DOHH2 (cell line): Measurements from ENCODE around the gene TRMT13.

Source experiments
- H3F3A ChIP-seq: fragments of 200-600 bp; sonication (generic), shearing (Covaris generic); 2 replicates; pipeline ENCODE4 v1.6.0; 2016; ENCODE audit warnings: antibody characterized with exemption, mild to moderate bottlenecking; ENCODE audit not compliant: control insufficient read depth, insufficient read depth
- H3K27ac ChIP-seq: fragments of 200-600 bp; sonication (generic); 2 replicates; pipeline ENCODE4 v1.5.1; 2014; ENCODE audit warnings: low read depth, mild to moderate bottlenecking, low read length, moderate library complexity
- H3K27me3 ChIP-seq: fragments of 200-600 bp; sonication (generic); 2 replicates; pipeline ENCODE4 v1.6.1; 2014; ENCODE audit warnings: mild to moderate bottlenecking, low read length, mixed read lengths; ENCODE audit not compliant: control insufficient read depth
- H3K36me3 ChIP-seq: fragments of 200-600 bp; sonication (generic); 2 replicates; pipeline ENCODE4 v1.6.1; 2014; ENCODE audit warnings: mild to moderate bottlenecking, low read length, moderate library complexity, mixed read lengths; ENCODE audit not compliant: control insufficient read depth
- H3K4me1 ChIP-seq: fragments of 200-600 bp; sonication (generic); 2 replicates; pipeline ENCODE4 v1.6.1; 2014; ENCODE audit warnings: mild to moderate bottlenecking, low read length, mixed read lengths; ENCODE audit not compliant: control insufficient read depth
- H3K4me2 ChIP-seq: fragments of 200-600 bp; sonication (generic); 2 replicates; pipeline ENCODE4 v1.6.0; 2014; ENCODE audit warnings: mild to moderate bottlenecking, low read length, moderate library complexity
- H3K4me3 ChIP-seq: fragments of 200-600 bp; sonication (generic); 2 replicates; pipeline ENCODE4 v1.5.1; 2014; ENCODE audit warnings: mild to moderate bottlenecking, low read length, mixed read lengths
- H3K79me2 ChIP-seq: fragments of 200-600 bp; sonication (generic); 2 replicates; pipeline ENCODE4 v1.6.1; 2014; ENCODE audit warnings: mild to moderate bottlenecking, low read length, mixed read lengths; ENCODE audit not compliant: control insufficient read depth
- H3K9me2 ChIP-seq: fragments of 200-600 bp; sonication (generic); replicated peaks from 2 replicates; pipeline ENCODE4 v1.6.1; 2014; ENCODE audit warnings: mild to moderate bottlenecking, low read length, mixed read lengths; ENCODE audit not compliant: control insufficient read depth
- H3K9me3 ChIP-seq: fragments of 200-600 bp; sonication (generic); 2 replicates; pipeline ENCODE4 v1.6.1; 2014; ENCODE audit warnings: antibody characterized with exemption, low read length, mixed read lengths; ENCODE audit not compliant: control insufficient read depth, insufficient read depth
- H4K20me1 ChIP-seq: fragments of 200-600 bp; sonication (generic); 2 replicates; pipeline ENCODE4 v1.6.0; 2014; ENCODE audit warnings: low read depth, mild to moderate bottlenecking, antibody characterized with exemption, low read length, moderate library complexity; ENCODE audit not compliant: control insufficient read depth, insufficient read depth
- EZH2phosphoT487 ChIP-seq: fragments of 200-600 bp; sonication (generic); IDR thresholded peaks from 2 replicates; pipeline ENCODE4 v1.6.1; 2017; ENCODE audit warnings: borderline replicate concordance, mild to moderate bottlenecking, antibody characterized with exemption, low read length, moderate library complexity, mixed read lengths
- TF ChIP-seq, protein P1 (sequence below): fragments of 200-600 bp; sonication (generic); IDR thresholded peaks from one replicate; pipeline ENCODE4 v1.5.1; 2014; ENCODE audit warnings: antibody characterized with exemption, mild to moderate bottlenecking, low read depth, low read length; ENCODE audit not compliant: poor library complexity, severe bottlenecking

TRMT13 gene

DNA sequence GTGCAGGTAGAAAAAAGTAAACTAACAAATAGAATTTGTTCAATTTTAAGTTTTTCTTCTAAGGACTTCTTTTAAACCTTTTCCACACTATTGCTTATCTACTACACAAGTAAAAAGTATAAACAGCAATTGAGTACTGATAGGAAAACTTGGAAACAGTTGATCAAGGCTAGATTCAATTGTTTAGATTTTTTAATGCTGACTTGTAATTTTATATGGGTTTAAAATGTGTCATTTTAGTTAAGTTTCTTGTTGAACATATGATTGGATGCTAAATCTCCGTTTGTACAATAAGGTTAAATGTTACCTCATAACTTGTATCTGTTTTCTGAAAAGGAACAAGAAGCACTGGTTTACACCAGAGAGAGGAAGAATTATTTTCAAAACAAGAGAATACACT is 5.7 kb upstream of the TRMT13 start:
- Histone ChIP-seq H3K4me3 (no peak overlapping the region), H3K4me2 (no peak overlapping the region), H3K4me1 (peaks cover 23% of the 10 kb centered on the region), H3F3A (no peaks in the 10 kb centered on the region), H4K20me1 (no peaks in the 10 kb centered on the region), H3K9me3 (no peaks in the 10 kb centered on the region), H3K9me2 (no peaks in the 10 kb centered on the region), H3K36me3 (peaks cover 39% of the 10 kb centered on the region), H3K27ac (no peak overlapping the region), H3K27me3 (no peaks in the 10 kb centered on the region), H3K79me2 (peaks cover 73% of the 10 kb centered on the region)
- TF ChIP-seq EZH2phosphoT487: no peak

DNA sequence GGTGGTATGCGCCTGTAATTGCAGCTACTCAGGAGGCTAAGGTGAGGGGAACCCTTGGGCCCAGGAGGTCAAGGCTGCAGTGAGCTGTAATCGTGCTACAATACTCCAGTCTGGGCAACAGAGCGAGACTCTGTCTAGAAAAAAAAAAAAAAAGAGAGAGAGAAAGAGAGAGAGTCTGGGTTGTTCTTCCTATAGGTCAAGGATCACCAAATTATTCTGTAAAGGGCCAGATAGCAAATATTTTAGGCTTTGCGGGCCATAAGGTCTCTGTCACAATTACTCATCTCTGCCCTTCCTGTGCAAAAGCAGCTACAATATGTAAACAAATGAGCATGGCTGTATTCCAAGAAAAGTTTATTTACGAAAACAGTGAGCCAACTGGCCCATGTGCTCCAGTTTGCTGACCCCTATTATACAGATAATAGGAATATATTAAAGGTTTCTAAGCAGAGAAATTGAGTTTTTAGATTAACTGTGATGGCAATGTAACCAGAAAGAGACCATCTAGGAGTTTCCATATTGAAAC is 2.3 kb upstream of the TRMT13 start:
- peaks cover 33% of the 10 kb centered on the region for H3K4me1 ChIP-seq

DNA sequence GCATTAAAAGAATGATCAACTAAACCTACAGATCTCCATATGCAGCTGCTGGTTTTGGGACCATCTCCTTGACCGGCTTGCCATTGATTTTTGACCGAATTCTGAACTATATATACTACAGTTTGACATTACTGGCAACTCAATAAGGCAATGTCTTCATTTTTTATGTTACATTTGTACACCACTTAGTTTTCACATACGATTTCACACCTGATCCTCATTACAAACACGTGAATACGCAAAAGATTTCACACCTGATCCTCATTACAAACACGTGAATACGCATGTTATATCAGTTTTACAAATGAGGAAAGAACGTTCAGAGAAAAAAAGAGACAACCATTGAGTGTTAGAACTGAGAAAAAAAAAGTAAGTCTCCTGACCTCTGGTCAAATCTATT is 1.3 kb upstream of the TRMT13 start:
- Histone ChIP-seq H3K4me2 (peak overlapping the region; percentile 90), H4K20me1 (no peaks in the 10 kb centered on the region), H3K4me3 (peak overlapping the region; percentile 83), H3K27ac (no peak overlapping the region), H3K36me3 (peaks cover 28% of the 10 kb centered on the region), H3K4me1 (peaks cover 33% of the 10 kb centered on the region), H3K9me3 (no peaks in the 10 kb centered on the region), H3K79me2 (peaks cover 94% of the 10 kb centered on the region), H3K27me3 (no peaks in the 10 kb centered on the region), H3K9me2 (no peaks in the 10 kb centered on the region), H3F3A (no peaks in the 10 kb centered on the region)
- TF ChIP-seq, protein P1, sequence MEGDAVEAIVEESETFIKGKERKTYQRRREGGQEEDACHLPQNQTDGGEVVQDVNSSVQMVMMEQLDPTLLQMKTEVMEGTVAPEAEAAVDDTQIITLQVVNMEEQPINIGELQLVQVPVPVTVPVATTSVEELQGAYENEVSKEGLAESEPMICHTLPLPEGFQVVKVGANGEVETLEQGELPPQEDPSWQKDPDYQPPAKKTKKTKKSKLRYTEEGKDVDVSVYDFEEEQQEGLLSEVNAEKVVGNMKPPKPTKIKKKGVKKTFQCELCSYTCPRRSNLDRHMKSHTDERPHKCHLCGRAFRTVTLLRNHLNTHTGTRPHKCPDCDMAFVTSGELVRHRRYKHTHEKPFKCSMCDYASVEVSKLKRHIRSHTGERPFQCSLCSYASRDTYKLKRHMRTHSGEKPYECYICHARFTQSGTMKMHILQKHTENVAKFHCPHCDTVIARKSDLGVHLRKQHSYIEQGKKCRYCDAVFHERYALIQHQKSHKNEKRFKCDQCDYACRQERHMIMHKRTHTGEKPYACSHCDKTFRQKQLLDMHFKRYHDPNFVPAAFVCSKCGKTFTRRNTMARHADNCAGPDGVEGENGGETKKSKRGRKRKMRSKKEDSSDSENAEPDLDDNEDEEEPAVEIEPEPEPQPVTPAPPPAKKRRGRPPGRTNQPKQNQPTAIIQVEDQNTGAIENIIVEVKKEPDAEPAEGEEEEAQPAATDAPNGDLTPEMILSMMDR: no peak
- TF ChIP-seq EZH2phosphoT487: no peak

More for the DNA sequence above, 2.3 kb upstream of the TRMT13 start:
- Histone ChIP-seq H3K27me3 (no peaks in the 10 kb centered on the region), H3K4me3 (peak overlapping the region; percentile 83), H4K20me1 (no peaks in the 10 kb centered on the region), H3K79me2 (peaks cover 96% of the 10 kb centered on the region), H3K9me2 (no peaks in the 10 kb centered on the region), H3K9me3 (no peaks in the 10 kb centered on the region), H3K27ac (no peak overlapping the region), H3F3A (no peaks in the 10 kb centered on the region), H3K36me3 (peaks cover 27% of the 10 kb centered on the region), H3K4me2 (peak overlapping the region; percentile 90)
- TF ChIP-seq, protein P1: no peak
- no peak for TF ChIP-seq EZH2phosphoT487

DNA sequence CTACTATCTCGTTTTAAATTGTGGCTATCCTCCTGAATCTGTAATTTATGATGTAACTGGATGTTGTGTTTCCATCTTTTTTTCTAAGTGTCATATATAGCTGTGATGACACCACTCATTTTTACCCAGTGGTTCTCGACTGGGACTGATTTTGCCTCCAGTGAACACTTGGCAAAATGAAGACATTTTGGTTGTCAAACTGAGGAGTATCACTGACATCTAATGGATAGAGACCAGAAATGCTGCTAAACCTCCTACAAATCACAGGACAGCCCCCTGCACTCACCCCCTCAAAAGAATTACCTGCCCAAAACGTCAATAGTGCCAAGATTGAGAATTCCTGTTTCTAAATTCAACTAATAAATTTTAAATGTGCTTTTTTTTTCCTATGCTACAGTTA is 1.9 kb downstream of the TRMT13 start:
- no peaks in the 10 kb centered on the region for H3K27me3 ChIP-seq
- peaks cover 31% of the 10 kb centered on the region for H3K4me1 ChIP-seq
- H3K9me3 ChIP-seq: no peaks in the 10 kb centered on the region
- H3K27ac ChIP-seq: no peak overlapping the region
- H4K20me1 ChIP-seq: no peaks in the 10 kb centered on the region
- peak overlapping the region; percentile 90 for H3K4me2 ChIP-seq
- peaks cover 54% of the 10 kb centered on the region for H3K36me3 ChIP-seq
- H3F3A ChIP-seq: no peaks in the 10 kb centered on the region
- H3K9me2 ChIP-seq: no peaks in the 10 kb centered on the region
- TF ChIP-seq, protein P1: no peak
- no peak for TF ChIP-seq EZH2phosphoT487
- peaks cover 63% of the 10 kb centered on the region for H3K79me2 ChIP-seq
- peak overlapping the region; percentile 83 for H3K4me3 ChIP-seq
